Vagina (tissue), 2 donors: ENCODE measurements around the gene CR1.

ENCODE experiments used
- POLR2AphosphoS5 ChIP-seq, 2 donors: sonication (generic); formaldehyde crosslinking; IDR thresholded peaks; one replicate each; pipeline ENCODE4 v1.9.0; 2017; ENCODE audit warnings: antibody characterized with exemption in 2 of 2, mild to moderate bottlenecking in 2 of 2, low read depth in 1 of 2; ENCODE audit not compliant: insufficient read depth in 1 of 2
- TF ChIP-seq, protein P1 (sequence below), 3 experiments: fragments of 450-650 bp in 2 of 3; fragments of 200-600 bp in 1 of 3; sonication (generic) in 1 of 3; IDR thresholded peaks; one replicate each; pipeline ENCODE4 v1.5.1; 2017 to 2019; ENCODE audit warnings: antibody characterized with exemption in 3 of 3, mild to moderate bottlenecking in 2 of 3, moderate library complexity in 2 of 3

DNA sequence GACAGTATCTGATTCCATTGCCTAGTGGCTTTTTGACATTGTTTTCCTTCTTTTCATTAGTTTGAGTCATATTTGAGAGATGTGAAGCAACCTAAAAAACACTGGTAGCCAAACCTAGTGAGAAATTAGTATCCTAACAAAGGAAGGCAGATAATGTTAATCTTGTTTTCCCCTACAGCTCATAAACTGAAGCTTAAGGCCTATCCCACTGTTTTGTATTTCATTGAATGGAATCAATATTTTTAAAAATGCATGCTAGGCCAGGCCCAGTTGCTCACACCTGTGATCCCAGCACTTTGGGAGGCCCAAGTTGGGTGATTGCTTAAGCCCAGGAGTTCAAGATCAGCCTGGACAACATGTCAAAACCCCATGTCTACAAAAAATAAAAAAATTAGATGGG, 150.2 kb downstream of the CR1 start:
- TF ChIP-seq, protein P1, sequence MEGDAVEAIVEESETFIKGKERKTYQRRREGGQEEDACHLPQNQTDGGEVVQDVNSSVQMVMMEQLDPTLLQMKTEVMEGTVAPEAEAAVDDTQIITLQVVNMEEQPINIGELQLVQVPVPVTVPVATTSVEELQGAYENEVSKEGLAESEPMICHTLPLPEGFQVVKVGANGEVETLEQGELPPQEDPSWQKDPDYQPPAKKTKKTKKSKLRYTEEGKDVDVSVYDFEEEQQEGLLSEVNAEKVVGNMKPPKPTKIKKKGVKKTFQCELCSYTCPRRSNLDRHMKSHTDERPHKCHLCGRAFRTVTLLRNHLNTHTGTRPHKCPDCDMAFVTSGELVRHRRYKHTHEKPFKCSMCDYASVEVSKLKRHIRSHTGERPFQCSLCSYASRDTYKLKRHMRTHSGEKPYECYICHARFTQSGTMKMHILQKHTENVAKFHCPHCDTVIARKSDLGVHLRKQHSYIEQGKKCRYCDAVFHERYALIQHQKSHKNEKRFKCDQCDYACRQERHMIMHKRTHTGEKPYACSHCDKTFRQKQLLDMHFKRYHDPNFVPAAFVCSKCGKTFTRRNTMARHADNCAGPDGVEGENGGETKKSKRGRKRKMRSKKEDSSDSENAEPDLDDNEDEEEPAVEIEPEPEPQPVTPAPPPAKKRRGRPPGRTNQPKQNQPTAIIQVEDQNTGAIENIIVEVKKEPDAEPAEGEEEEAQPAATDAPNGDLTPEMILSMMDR (IDR thresholded peaks at IDR 0.05), result no peak
- TF ChIP-seq POLR2AphosphoS5 (IDR thresholded peaks at IDR 0.05; ENCODE audit: insufficient read depth in 1 of 2, low read depth in 1 of 2), result no peak
